ENCODE results near the gene TGFB1I1.

The TGFB1I1 gene

GRCh38 chr16:31460582-31461002 is 11.4 kb upstream of the TGFB1I1 start:
- TF ChIP-seq FOXM1 (IDR thresholded peaks at IDR 0.05; ENCODE audit: borderline replicate concordance, low read depth) (no peak), EP300 (IDR thresholded peaks at IDR 0.05; ENCODE audit: borderline replicate concordance) (no peak), YY1 (IDR thresholded peaks at IDR 0.05; ENCODE audit: low read depth) (no peak), TEAD4 (IDR thresholded peaks at IDR 0.05) (no peak), CREB1 (IDR thresholded peaks at IDR 0.05; ENCODE audit: low read depth) (no peak), TAF1 (IDR thresholded peaks at IDR 0.05; ENCODE audit: low read depth) (no peak), RAD21 (IDR thresholded peaks at IDR 0.05; ENCODE audit: low read depth) (peak; percentile 11; the same call in 1 of the 2 replicates)
- TF ChIP-seq, protein P1, sequence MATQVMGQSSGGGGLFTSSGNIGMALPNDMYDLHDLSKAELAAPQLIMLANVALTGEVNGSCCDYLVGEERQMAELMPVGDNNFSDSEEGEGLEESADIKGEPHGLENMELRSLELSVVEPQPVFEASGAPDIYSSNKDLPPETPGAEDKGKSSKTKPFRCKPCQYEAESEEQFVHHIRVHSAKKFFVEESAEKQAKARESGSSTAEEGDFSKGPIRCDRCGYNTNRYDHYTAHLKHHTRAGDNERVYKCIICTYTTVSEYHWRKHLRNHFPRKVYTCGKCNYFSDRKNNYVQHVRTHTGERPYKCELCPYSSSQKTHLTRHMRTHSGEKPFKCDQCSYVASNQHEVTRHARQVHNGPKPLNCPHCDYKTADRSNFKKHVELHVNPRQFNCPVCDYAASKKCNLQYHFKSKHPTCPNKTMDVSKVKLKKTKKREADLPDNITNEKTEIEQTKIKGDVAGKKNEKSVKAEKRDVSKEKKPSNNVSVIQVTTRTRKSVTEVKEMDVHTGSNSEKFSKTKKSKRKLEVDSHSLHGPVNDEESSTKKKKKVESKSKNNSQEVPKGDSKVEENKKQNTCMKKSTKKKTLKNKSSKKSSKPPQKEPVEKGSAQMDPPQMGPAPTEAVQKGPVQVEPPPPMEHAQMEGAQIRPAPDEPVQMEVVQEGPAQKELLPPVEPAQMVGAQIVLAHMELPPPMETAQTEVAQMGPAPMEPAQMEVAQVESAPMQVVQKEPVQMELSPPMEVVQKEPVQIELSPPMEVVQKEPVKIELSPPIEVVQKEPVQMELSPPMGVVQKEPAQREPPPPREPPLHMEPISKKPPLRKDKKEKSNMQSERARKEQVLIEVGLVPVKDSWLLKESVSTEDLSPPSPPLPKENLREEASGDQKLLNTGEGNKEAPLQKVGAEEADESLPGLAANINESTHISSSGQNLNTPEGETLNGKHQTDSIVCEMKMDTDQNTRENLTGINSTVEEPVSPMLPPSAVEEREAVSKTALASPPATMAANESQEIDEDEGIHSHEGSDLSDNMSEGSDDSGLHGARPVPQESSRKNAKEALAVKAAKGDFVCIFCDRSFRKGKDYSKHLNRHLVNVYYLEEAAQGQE (IDR thresholded peaks at IDR 0.05; ENCODE audit: low read depth) = no peak
- TF ChIP-seq, protein P2, sequence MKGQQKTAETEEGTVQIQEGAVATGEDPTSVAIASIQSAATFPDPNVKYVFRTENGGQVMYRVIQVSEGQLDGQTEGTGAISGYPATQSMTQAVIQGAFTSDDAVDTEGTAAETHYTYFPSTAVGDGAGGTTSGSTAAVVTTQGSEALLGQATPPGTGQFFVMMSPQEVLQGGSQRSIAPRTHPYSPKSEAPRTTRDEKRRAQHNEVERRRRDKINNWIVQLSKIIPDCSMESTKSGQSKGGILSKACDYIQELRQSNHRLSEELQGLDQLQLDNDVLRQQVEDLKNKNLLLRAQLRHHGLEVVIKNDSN (IDR thresholded peaks at IDR 0.05) = no peak

GRCh38 chr16:31461201-31461920 is 10.6 kb upstream of the TGFB1I1 start:
- TF ChIP-seq YY1 (IDR thresholded peaks at IDR 0.05; ENCODE audit: low read depth) (no peak), RAD21 (IDR thresholded peaks at IDR 0.05; ENCODE audit: low read depth) (no peak), ZBTB7A (IDR thresholded peaks at IDR 0.05; ENCODE audit: low read depth) (no peak)

- TF ChIP-seq CREB1 (IDR thresholded peaks at IDR 0.05; ENCODE audit: low read depth) (no peak), EGR1 (IDR thresholded peaks at IDR 0.05) (no peak), CEBPB (IDR thresholded peaks at IDR 0.05) (no peak), FOXM1 (IDR thresholded peaks at IDR 0.05; ENCODE audit: borderline replicate concordance, low read depth) (no peak), YY1 (IDR thresholded peaks at IDR 0.05; ENCODE audit: low read depth) (no peak), ZBTB7A (IDR thresholded peaks at IDR 0.05; ENCODE audit: low read depth) (no peak), MAX (IDR thresholded peaks at IDR 0.05) (no peak), EP300 (IDR thresholded peaks at IDR 0.05; ENCODE audit: borderline replicate concordance) (no peak), TAF1 (IDR thresholded peaks at IDR 0.05; ENCODE audit: low read depth) (no peak)
- TF ChIP-seq, protein P1 (IDR thresholded peaks at IDR 0.05; ENCODE audit: low read depth) = no peak
- TF ChIP-seq, protein P2 (IDR thresholded peaks at IDR 0.05) = no peak
Measured at GRCh38 chr16:31461921-31462804, 9.8 kb upstream of the TGFB1I1 start.

- TF ChIP-seq EGR1 (IDR thresholded peaks at IDR 0.05) (no peak), TCF12 (IDR thresholded peaks at IDR 0.05; ENCODE audit: low read depth) (no peak), FOXM1 (IDR thresholded peaks at IDR 0.05; ENCODE audit: borderline replicate concordance, low read depth) (no peak), MAX (IDR thresholded peaks at IDR 0.05) (no peak), CEBPB (IDR thresholded peaks at IDR 0.05) (no peak), NFIC (IDR thresholded peaks at IDR 0.05) (no peak)
- TF ChIP-seq, protein P1 (IDR thresholded peaks at IDR 0.05; ENCODE audit: low read depth) = no peak
- TF ChIP-seq, protein P2 (IDR thresholded peaks at IDR 0.05) = no peak
Measured at GRCh38 chr16:31464348-31464769, 7.6 kb upstream of the TGFB1I1 start.

All from Ishikawa (cell line).